Glutamatergic neuron (in vitro differentiated cells): ENCODE results near the gene FCHO1. TPM values are rescaled to one million over a fixed set of nuclear protein-coding genes. Genes with fewer than 3 reads are reported as not detected.

Experiments
- DNase-seq: peaks from one replicate; pipeline ENCODE4 v3.0.0; 2022
- H3K27ac Mint-ChIP-seq: one replicate; pipeline ENCODE4 v1.8.0; 2020; ENCODE audit warnings: mild to moderate bottlenecking, mixed read lengths, inconsistent platforms; ENCODE audit not compliant: unreplicated experiment
- H3K27me3 Mint-ChIP-seq: one replicate; pipeline ENCODE4 v1.8.0; 2020; ENCODE audit warnings: mild to moderate bottlenecking, moderate library complexity, mixed read lengths, inconsistent platforms; ENCODE audit not compliant: unreplicated experiment
- H3K36me3 Mint-ChIP-seq: one replicate; pipeline ENCODE4 v1.8.0; 2020; ENCODE audit warnings: mild to moderate bottlenecking, mixed read lengths, inconsistent platforms; ENCODE audit not compliant: unreplicated experiment
- H3K4me1 Mint-ChIP-seq: one replicate; pipeline ENCODE4 v1.8.0; 2020; ENCODE audit warnings: mild to moderate bottlenecking, low read depth, mixed read lengths, inconsistent platforms; ENCODE audit not compliant: unreplicated experiment
- H3K4me3 Mint-ChIP-seq: one replicate; pipeline ENCODE4 v1.8.0; 2020; ENCODE audit warnings: mild to moderate bottlenecking, mixed read lengths, inconsistent platforms; ENCODE audit not compliant: unreplicated experiment
- H3K9me3 Mint-ChIP-seq: one replicate; pipeline ENCODE4 v1.8.0; 2020; ENCODE audit warnings: mild to moderate bottlenecking, moderate library complexity, mixed read lengths, inconsistent platforms; ENCODE audit not compliant: unreplicated experiment
- total RNA-seq: library from RNA; stranded (reverse); fragmentation: NEBNext Ultra II Directional; extraction: Animal tissue kit (Norgen Biotek cat#: 25700); gene quantifications from one replicate; pipeline ENCODE4 v1.2.1, GENCODE V29; 2021; ENCODE audit not compliant: unreplicated experiment
- TF ChIP-seq, protein P1 (sequence below): fragments of 200-600 bp; sonication (generic); IDR thresholded peaks from one replicate; pipeline ENCODE4 v1.5.0; 2021; ENCODE audit not compliant: partially characterized antibody, unreplicated experiment

Gene FCHO1
- total RNA-seq, 1 donor from 2014 or later: 45.2 TPM

DNA sequence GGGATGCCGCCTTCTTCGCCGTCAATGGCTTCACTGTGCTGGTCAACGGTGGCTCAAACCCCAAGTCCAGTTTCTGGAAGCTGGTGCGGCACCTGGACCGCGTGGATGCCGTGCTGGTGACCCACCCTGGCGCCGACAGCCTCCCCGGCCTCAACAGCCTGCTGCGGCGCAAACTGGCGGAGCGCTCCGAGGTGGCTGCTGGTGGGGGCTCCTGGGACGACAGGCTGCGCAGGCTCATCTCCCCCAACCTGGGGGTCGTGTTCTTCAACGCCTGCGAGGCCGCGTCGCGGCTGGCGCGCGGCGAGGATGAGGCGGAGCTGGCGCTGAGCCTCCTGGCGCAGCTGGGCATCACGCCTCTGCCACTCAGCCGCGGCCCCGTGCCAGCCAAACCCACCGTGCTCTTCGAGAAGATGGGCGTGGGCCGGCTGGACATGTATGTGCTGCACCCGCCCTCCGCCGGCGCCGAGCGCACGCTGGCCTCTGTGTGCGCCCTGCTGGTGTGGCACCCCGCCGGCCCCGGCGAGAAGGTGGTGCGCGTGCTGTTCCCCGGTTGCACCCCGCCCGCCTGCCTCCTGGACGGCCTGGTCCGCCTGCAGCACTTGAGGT, 25.0 kb upstream of the FCHO1 start:
- peaks cover 2% of the 10 kb centered on the region for H3K27me3 Mint-ChIP-seq
- TF ChIP-seq, protein P1, sequence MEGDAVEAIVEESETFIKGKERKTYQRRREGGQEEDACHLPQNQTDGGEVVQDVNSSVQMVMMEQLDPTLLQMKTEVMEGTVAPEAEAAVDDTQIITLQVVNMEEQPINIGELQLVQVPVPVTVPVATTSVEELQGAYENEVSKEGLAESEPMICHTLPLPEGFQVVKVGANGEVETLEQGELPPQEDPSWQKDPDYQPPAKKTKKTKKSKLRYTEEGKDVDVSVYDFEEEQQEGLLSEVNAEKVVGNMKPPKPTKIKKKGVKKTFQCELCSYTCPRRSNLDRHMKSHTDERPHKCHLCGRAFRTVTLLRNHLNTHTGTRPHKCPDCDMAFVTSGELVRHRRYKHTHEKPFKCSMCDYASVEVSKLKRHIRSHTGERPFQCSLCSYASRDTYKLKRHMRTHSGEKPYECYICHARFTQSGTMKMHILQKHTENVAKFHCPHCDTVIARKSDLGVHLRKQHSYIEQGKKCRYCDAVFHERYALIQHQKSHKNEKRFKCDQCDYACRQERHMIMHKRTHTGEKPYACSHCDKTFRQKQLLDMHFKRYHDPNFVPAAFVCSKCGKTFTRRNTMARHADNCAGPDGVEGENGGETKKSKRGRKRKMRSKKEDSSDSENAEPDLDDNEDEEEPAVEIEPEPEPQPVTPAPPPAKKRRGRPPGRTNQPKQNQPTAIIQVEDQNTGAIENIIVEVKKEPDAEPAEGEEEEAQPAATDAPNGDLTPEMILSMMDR: no peak
- no peak for DNase-seq
- H3K36me3 Mint-ChIP-seq: peaks cover 3% of the 10 kb centered on the region
- H3K4me3 Mint-ChIP-seq: no peak overlapping the region
- peaks cover 5% of the 10 kb centered on the region for H3K9me3 Mint-ChIP-seq
- H3K27ac Mint-ChIP-seq: no peak overlapping the region
- peaks cover 7% of the 10 kb centered on the region for H3K4me1 Mint-ChIP-seq

DNA sequence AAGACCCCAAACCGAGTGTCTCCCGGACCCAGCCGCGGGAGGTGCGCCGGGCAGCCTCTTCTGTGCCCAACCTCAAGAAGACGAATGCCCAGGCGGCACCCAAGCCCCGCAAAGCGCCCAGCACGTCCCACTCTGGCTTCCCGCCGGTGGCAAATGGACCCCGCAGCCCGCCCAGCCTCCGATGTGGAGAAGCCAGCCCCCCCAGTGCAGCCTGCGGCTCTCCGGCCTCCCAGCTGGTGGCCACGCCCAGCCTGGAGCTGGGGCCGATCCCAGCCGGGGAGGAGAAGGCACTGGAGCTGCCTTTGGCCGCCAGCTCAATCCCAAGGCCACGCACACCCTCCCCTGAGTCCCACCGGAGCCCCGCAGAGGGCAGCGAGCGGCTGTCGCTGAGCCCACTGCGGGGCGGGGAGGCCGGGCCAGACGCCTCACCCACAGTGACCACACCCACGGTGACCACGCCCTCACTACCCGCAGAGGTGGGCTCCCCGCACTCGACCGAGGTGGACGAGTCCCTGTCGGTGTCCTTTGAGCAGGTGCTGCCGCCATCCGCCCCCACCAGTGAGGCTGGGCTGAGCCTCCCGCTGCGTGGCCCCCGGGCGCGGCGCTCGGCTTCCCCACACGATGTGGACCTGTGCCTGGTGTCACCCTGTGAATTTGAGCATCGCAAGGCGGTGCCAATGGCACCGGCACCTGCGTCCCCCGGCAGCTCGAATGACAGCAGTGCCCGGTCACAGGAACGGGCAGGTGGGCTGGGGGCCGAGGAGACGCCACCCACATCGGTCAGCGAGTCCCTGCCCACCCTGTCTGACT, 24.1 kb upstream of the FCHO1 start:
- Mint-ChIP-seq H3K27ac (no peak overlapping the region), H3K9me3 (peaks cover 5% of the 10 kb centered on the region), H3K36me3 (peaks cover 6% of the 10 kb centered on the region), H3K27me3 (peaks cover 3% of the 10 kb centered on the region), H3K4me3 (no peak overlapping the region), H3K4me1 (peaks cover 6% of the 10 kb centered on the region)
- TF ChIP-seq, protein P1: no peak
- DNase-seq: no peak

DNA sequence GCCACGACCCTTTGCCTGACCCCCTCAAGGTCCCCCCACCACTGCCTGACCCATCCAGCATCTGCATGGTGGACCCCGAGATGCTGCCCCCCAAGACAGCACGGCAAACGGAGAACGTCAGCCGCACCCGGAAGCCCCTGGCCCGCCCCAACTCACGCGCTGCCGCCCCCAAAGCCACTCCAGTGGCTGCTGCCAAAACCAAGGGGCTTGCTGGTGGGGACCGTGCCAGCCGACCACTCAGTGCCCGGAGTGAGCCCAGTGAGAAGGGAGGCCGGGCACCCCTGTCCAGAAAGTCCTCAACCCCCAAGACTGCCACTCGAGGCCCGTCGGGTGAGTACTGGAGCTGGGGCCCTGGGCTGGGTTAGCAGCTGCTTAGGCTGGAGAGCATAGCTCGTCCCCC, 23.4 kb upstream of the FCHO1 start:
- Mint-ChIP-seq H3K36me3 (peaks cover 6% of the 10 kb centered on the region), H3K9me3 (peaks cover 5% of the 10 kb centered on the region), H3K4me3 (no peak overlapping the region), H3K27ac (no peak overlapping the region), H3K27me3 (peaks cover 3% of the 10 kb centered on the region), H3K4me1 (peaks cover 6% of the 10 kb centered on the region)
- no peak for DNase-seq
- TF ChIP-seq, protein P1: no peak

DNA sequence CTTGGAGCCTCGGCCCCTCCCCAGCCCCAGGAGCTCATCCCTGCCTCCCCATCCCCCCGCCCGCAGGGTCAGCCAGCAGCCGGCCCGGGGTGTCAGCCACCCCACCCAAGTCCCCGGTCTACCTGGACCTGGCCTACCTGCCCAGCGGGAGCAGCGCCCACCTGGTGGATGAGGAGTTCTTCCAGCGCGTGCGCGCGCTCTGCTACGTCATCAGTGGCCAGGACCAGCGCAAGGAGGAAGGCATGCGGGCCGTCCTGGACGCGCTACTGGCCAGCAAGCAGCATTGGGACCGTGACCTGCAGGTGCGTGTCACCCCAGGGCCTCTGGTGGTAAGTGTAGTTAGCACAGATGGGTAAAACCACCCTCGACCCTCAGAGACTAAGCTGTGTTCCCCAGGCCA, 18.1 kb upstream of the FCHO1 start:
- DNase-seq: no peak
- H3K4me1 Mint-ChIP-seq: peaks cover 3% of the 10 kb centered on the region
- TF ChIP-seq, protein P1: no peak
- no peak overlapping the region for H3K4me3 Mint-ChIP-seq
- no peak overlapping the region for H3K27ac Mint-ChIP-seq
- peaks cover 5% of the 10 kb centered on the region for H3K9me3 Mint-ChIP-seq
- H3K36me3 Mint-ChIP-seq: peaks cover 6% of the 10 kb centered on the region
- peaks cover 8% of the 10 kb centered on the region for H3K27me3 Mint-ChIP-seq

DNA sequence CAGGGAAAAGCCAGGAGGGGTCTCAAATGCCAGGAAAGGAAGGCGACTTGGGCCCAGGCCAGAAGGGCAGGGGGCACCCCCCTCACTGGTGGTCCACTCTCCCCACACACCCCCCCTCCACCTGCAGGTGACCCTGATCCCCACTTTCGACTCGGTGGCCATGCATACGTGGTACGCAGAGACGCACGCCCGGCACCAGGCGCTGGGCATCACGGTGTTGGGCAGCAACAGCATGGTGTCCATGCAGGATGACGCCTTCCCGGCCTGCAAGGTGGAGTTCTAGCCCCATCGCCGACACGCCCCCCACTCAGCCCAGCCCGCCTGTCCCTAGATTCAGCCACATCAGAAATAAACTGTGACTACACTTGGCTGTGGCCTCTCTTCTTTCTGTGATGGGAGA, 17.1 kb upstream of the FCHO1 start:
- Mint-ChIP-seq H3K27me3 (peaks cover 8% of the 10 kb centered on the region), H3K4me1 (peaks cover 7% of the 10 kb centered on the region), H3K9me3 (peaks cover 5% of the 10 kb centered on the region), H3K4me3 (no peak overlapping the region), H3K36me3 (peaks cover 6% of the 10 kb centered on the region), H3K27ac (no peak overlapping the region)
- no peak for DNase-seq
- TF ChIP-seq, protein P1: no peak
